Measurements from ENCODE around the gene PGAP1. TPM values are rescaled to one million over a fixed set of nuclear protein-coding genes. Genes with fewer than 3 reads are reported as not detected.

PGAP1 gene, protein sequence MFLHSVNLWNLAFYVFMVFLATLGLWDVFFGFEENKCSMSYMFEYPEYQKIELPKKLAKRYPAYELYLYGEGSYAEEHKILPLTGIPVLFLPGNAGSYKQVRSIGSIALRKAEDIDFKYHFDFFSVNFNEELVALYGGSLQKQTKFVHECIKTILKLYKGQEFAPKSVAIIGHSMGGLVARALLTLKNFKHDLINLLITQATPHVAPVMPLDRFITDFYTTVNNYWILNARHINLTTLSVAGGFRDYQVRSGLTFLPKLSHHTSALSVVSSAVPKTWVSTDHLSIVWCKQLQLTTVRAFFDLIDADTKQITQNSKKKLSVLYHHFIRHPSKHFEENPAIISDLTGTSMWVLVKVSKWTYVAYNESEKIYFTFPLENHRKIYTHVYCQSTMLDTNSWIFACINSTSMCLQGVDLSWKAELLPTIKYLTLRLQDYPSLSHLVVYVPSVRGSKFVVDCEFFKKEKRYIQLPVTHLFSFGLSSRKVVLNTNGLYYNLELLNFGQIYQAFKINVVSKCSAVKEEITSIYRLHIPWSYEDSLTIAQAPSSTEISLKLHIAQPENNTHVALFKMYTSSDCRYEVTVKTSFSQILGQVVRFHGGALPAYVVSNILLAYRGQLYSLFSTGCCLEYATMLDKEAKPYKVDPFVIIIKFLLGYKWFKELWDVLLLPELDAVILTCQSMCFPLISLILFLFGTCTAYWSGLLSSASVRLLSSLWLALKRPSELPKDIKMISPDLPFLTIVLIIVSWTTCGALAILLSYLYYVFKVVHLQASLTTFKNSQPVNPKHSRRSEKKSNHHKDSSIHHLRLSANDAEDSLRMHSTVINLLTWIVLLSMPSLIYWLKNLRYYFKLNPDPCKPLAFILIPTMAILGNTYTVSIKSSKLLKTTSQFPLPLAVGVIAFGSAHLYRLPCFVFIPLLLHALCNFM
- 1 to 10 TPM; 5.7 to 7.5 (median 6.5) TPM for total RNA-seq

DNA sequence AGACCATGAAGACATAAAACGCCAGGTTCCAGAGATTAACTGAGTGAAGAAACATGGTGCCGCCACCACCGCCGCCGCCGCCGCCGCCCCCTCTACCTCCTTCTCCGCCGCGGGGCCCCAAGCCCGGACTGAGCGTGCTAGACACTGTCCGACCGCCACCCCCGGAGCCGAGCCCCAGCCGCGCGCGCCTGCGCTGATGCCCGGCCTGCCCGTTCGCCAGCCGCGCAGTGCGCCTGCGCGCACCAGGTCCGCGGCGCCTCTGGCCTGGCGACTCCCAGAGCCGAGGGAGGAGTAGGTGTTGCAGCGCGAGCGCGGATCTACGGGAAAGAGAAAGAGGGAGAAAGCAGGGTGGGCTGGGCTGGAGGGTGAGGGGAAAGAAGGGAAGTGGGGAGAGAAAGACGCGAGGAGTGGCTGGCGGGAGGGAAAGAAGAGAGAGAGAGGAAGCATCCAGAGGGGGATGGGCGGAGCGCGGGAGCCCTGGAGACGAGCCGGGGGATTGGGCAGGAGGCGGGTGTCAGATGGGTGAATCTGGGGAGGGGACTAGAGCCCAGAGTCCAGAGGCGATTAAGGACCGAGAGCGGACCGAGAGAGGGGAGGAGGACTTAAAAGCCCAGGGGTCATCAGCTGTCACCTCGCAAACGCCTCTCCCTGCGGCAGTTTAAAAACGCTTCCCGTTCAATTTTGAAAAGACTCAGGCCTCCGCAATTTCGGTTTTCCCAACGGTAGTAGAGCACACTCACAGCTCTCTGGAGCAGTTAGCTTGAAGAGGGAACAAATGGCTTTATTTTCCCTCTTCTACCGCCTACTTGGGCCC is at the start of gene PGAP1:
PGAP1 (minus strand) TSS at position 146 of the 814 bp plus-strand sequence; CDS start at position 55, 91 bp downstream.
- peak; percentile 84 to 86 for ATAC-seq
- H3K4me1 Mint-ChIP-seq (ENCODE audit: low read depth): peaks cover 41% of the 10 kb centered on the region
- no peaks in the 10 kb centered on the region for H3K27me3 Mint-ChIP-seq (ENCODE audit: low read depth)
- no peaks in the 10 kb centered on the region for H3K36me3 Mint-ChIP-seq (ENCODE audit: insufficient read depth)
- peak within 1 kb of the TSS; percentile 99 for H3K4me3 Mint-ChIP-seq
- no peaks in the 10 kb centered on the region for H3K9me3 Mint-ChIP-seq
- peak; percentile 72 for DNase-seq

DNA sequence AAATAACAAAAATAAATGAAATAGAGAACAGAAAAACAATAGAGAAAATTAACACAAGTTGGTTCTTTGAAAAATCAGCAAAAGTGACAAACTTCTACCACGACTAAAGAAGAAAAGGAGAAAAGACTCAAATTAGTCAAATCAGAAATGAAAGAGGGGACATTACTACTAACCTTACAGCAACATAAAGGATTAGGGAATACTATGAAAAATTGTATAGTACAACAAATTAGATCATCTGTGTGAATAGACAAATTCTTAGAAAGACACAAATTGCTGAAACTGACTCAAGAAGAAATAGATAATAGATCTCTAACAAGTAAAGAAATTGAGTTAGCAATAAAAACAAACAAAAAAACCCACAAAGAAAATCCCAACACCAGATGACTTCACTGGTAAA is 48.5 kb upstream of the PGAP1 start:
- no peaks in the 10 kb centered on the region for H3K4me1 Mint-ChIP-seq (ENCODE audit: low read depth)
- no peaks in the 10 kb centered on the region for H3K36me3 Mint-ChIP-seq (ENCODE audit: insufficient read depth)
- H3K9me3 Mint-ChIP-seq: peaks cover 6% of the 10 kb centered on the region
- DNase-seq: no peak
- H3K27me3 Mint-ChIP-seq (ENCODE audit: low read depth): no peaks in the 10 kb centered on the region
- ATAC-seq: no peak
- H3K4me3 Mint-ChIP-seq: no peak overlapping the region

DNA sequence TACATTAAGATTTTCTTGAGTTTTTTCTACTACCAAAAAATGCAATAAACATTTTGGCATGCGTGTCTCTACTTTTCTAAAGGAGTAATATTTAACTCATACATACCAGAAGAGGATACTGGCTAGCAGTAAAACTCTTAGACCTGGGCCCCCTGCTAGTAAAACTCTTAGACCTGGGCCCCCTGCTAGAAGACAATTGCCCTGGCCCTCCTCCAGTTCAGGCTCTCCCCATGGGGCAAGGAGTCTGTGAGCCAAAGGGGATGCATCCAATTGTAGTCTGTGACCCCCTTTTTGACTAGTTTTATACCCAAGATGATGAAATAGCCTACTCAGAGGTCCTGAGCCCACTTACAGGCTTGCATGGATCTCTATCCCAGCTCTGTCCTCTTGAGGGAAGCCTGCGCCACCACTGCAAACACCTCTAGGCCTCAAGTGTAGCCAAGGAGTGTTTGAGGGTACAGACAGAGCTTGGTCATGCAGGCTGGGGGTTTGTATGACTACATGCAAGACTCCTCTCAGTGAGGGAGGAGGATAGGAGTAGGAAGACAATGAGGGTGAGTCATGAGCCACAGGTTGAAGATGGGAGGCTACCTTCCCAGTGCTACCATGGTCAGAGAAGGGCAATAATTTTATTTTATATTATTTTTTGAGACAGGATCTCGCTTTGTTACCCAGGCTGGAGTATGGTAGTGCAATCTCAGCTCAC is 45.2 kb upstream of the PGAP1 start:
- ATAC-seq (peak; percentile 60 to 82), DNase-seq (no peak)
- Mint-ChIP-seq H3K27me3 (ENCODE audit: low read depth) (no peaks in the 10 kb centered on the region), H3K4me1 (ENCODE audit: low read depth) (no peaks in the 10 kb centered on the region), H3K36me3 (ENCODE audit: insufficient read depth) (peaks cover 5% of the 10 kb centered on the region), H3K4me3 (no peak overlapping the region), H3K9me3 (peaks cover 3% of the 10 kb centered on the region)

DNA sequence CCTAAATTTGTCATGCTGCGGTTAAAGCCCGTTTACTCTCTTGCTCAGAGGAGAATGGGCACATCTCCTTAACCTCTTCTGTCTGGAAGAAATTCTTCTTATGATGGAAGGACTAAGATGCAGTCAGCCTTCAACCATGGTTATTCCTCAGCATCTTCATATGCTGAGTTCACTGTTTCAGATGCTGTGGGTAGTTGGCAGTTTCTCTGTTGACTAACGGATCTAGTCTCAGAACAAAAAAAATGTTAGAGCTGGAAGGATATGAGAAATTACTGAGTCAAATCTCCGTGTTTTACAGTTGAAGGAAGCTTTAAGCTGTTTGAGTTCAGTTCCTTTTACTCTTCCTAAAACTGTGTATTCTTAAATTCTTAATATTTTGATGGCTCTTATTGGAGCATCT is 43.6 kb upstream of the PGAP1 start:
- Mint-ChIP-seq H3K4me3 (no peak overlapping the region), H3K36me3 (ENCODE audit: insufficient read depth) (peaks cover 5% of the 10 kb centered on the region), H3K27me3 (ENCODE audit: low read depth) (no peaks in the 10 kb centered on the region), H3K4me1 (ENCODE audit: low read depth) (no peaks in the 10 kb centered on the region), H3K9me3 (peaks cover 3% of the 10 kb centered on the region)
- DNase-seq: no peak
- no peak for ATAC-seq

DNA sequence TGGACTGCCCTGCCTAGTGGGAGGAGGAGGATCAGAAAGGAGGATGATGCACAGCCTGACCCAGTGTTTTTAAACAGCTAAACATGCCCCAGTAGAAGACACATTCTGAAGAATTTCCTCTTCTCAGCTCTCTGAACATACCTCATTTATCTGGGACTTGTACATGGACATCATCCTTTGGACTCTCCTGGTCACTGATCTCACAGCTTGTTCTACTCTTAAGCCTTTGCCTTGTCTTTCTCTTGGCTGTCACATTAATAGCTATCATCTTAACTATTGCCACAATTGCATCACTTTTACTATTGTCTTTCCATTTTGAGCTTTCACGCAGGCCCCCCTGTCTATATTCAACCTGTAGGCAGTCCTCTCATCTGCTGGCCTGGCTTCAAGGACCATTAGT is 42.0 kb upstream of the PGAP1 start:
- no peak overlapping the region for H3K4me3 Mint-ChIP-seq
- H3K9me3 Mint-ChIP-seq: peaks cover 3% of the 10 kb centered on the region
- ATAC-seq: no peak
- no peak for DNase-seq
- H3K4me1 Mint-ChIP-seq (ENCODE audit: low read depth): no peaks in the 10 kb centered on the region
- peaks cover 5% of the 10 kb centered on the region for H3K36me3 Mint-ChIP-seq (ENCODE audit: insufficient read depth)
- no peaks in the 10 kb centered on the region for H3K27me3 Mint-ChIP-seq (ENCODE audit: low read depth)

DNA sequence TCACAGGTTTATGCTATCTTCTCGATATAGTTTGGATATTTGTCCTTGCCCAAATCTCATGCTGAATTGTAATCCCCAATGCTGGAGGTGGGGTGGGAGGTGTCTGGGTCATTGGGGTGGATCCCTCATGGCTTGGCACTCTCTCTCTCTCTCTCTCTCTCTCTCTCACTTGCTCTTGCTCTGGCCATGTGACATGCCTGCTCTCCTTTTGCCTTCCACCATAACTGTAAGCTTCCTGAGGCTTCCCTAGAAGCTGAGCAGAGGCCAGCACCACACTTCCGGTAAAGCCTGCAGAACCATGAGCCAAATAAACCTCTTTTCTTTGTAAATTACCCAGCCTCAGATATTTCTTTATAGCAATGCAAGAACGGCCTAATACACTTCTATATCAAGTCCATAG is 41.3 kb upstream of the PGAP1 start:
- no peak overlapping the region for H3K4me3 Mint-ChIP-seq
- DNase-seq: no peak
- peaks cover 3% of the 10 kb centered on the region for H3K9me3 Mint-ChIP-seq
- no peaks in the 10 kb centered on the region for H3K27me3 Mint-ChIP-seq (ENCODE audit: low read depth)
- no peak for ATAC-seq
- peaks cover 5% of the 10 kb centered on the region for H3K4me1 Mint-ChIP-seq (ENCODE audit: low read depth)
- H3K36me3 Mint-ChIP-seq (ENCODE audit: insufficient read depth): peaks cover 5% of the 10 kb centered on the region

DNA sequence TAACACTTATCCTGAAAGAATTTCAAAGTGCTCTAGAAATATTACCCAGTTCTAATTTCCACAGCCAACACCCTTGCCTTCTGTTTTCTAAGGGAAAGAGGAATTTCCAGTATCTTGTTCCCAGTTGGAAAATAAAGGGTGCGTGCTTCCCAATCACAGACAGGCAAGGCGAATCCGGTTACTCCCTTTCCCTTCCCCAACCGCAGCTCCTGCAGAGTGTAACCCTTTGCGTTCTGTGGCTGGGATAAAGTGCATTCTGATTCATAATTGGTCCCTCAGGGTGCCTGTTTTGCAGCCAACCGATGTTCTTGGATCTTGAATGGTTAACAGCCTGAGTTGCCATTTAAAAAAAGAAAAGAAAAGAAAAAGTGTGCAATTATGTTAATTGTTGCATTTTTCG is 40.6 kb upstream of the PGAP1 start:
- ATAC-seq (no peak), DNase-seq (no peak)
- Mint-ChIP-seq H3K4me3 (no peak overlapping the region), H3K4me1 (ENCODE audit: low read depth) (peaks cover 10% of the 10 kb centered on the region), H3K9me3 (peaks cover 3% of the 10 kb centered on the region), H3K36me3 (ENCODE audit: insufficient read depth) (peaks cover 8% of the 10 kb centered on the region), H3K27me3 (ENCODE audit: low read depth) (no peaks in the 10 kb centered on the region)

DNA sequence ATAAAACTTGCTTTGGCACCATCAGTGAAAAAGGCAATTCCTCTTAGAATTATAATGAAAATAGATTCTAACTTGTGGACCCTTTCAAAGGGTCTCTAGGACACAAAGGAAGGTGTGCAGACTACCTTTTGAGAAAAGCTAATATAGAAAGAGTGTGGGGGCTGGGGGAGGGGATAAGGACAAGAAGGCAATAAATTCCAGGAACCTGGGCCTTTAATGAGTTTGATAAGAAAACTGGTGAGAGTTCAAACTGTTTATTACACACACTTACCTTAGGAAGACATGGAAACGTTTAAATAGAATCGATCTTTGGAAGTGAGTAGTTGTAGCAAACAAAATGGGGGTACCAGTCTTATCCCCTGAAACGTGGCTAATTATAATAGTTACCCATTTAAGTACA is 39.6 kb upstream of the PGAP1 start:
- peaks cover 8% of the 10 kb centered on the region for H3K36me3 Mint-ChIP-seq (ENCODE audit: insufficient read depth)
- H3K4me3 Mint-ChIP-seq: no peak overlapping the region
- ATAC-seq (no peak), DNase-seq (no peak)
- H3K27me3 Mint-ChIP-seq (ENCODE audit: low read depth): no peaks in the 10 kb centered on the region
- H3K9me3 Mint-ChIP-seq: peaks cover 3% of the 10 kb centered on the region
- H3K4me1 Mint-ChIP-seq (ENCODE audit: low read depth): peaks cover 18% of the 10 kb centered on the region

DNA sequence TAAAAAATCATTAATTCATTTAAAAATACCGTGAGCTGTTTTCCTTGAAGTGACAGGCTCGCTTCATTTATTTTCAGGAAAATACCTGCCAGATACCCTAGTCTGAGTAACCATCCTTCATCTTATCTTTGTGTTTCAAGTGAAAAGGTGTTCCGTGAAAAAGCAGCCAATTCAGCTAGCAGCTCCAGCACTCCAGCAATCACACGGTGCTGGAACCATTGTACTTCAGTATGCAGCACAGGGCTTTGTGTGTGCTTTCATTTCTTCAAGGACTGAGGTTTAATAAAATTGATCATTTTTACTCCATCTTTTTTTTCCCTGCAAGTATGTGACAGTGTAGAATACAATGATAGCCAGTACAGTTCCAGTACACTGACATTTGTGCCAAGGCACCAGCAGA is 39.1 kb upstream of the PGAP1 start:
- DNase-seq (no peak), ATAC-seq (no peak)
- Mint-ChIP-seq H3K4me3 (no peak overlapping the region), H3K27me3 (ENCODE audit: low read depth) (no peaks in the 10 kb centered on the region), H3K36me3 (ENCODE audit: insufficient read depth) (peaks cover 8% of the 10 kb centered on the region), H3K9me3 (peaks cover 3% of the 10 kb centered on the region), H3K4me1 (ENCODE audit: low read depth) (peaks cover 18% of the 10 kb centered on the region)

DNA sequence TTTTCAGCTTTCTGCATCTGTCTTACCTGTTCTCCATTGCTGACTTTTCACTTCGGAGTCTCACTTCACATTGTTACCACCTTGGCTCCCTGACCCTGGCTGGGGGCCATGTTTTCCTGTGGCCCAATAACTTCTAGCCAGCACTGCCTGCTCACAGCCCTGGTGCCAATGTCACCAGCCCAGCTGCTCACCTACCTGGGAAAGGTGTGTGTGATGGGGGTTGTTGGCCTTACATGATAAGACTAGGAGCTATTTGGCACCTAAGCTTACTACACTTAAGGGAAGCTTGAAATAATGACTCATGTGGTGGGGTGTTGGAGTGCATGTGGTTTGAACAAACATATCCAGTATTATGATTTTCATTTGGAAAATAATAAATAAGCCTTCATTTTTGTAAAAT is 37.5 kb upstream of the PGAP1 start:
- Mint-ChIP-seq H3K36me3 (ENCODE audit: insufficient read depth) (peaks cover 8% of the 10 kb centered on the region), H3K4me1 (ENCODE audit: low read depth) (peaks cover 18% of the 10 kb centered on the region), H3K27me3 (ENCODE audit: low read depth) (no peaks in the 10 kb centered on the region), H3K4me3 (no peak overlapping the region), H3K9me3 (peaks cover 3% of the 10 kb centered on the region)
- DNase-seq: no peak
- ATAC-seq: no peak

DNA sequence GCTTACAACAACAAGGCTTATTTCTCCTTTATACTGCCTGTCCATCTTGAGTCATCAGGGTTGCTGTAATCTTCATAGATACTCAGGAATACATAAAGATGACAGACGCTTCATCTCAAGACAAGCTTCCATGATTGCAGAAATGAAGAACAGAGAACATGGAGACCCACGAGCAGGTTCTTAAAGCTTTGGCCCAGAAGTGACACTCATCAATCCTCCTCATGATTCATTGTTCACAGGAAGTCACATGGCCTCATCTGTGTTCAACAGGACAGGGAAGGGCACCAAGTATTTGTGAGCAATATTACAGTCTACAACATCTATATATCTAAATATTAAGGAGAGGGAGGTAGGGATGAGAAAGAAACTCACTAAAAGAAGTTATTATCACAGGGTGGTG is 36.5 kb upstream of the PGAP1 start:
- Mint-ChIP-seq H3K4me1 (ENCODE audit: low read depth) (peaks cover 18% of the 10 kb centered on the region), H3K27me3 (ENCODE audit: low read depth) (no peaks in the 10 kb centered on the region), H3K9me3 (peaks cover 3% of the 10 kb centered on the region), H3K4me3 (no peak overlapping the region), H3K36me3 (ENCODE audit: insufficient read depth) (peaks cover 5% of the 10 kb centered on the region)
- DNase-seq (no peak), ATAC-seq (peak; percentile 56 to 67)

DNA sequence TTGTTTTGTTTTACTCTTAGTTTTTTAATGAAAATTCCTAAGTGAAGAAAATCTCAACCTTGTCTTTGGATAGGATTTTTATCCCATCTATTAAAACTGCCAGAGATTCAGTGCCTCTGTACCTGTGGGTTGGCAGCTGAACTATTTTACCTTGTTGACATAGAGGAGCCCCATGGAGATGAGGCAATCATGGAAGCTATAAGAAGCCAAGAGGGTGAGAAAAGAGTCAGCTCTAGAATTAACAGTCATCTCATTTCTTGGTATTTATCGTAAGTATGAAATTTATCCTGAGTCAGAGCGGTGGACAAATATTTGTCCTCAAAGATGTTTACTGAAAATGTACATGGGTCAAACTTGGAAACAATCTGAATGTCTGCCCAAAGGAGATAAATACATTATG is 35.8 kb upstream of the PGAP1 start:
- Mint-ChIP-seq H3K36me3 (ENCODE audit: insufficient read depth) (peaks cover 3% of the 10 kb centered on the region), H3K4me3 (no peak overlapping the region), H3K9me3 (no peaks in the 10 kb centered on the region), H3K27me3 (ENCODE audit: low read depth) (no peaks in the 10 kb centered on the region), H3K4me1 (ENCODE audit: low read depth) (peaks cover 18% of the 10 kb centered on the region)
- peak; percentile 48 to 59 for ATAC-seq
- no peak for DNase-seq

DNA sequence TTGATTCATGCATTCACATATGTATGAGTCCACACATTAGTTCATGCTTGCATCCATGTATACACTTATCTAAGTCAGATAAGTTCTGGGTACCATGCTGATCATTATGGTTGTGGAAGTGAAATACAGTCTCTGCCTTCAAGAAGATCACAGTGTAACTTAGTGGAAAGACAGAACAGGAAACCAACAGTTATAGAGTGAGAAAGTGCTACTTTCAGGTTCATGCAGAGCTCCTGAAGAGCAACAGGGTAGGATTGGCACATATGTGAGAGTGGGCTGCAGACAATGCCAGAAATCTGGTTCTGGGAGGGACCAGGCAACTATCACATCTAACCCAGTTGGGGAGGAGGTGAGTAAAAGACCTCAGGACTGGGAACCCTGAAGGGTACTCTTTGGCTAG is 35.4 kb upstream of the PGAP1 start:
- DNase-seq (no peak), ATAC-seq (peak; percentile 80 to 84)
- Mint-ChIP-seq H3K36me3 (ENCODE audit: insufficient read depth) (peaks cover 3% of the 10 kb centered on the region), H3K4me3 (no peak overlapping the region), H3K9me3 (no peaks in the 10 kb centered on the region), H3K27me3 (ENCODE audit: low read depth) (no peaks in the 10 kb centered on the region), H3K4me1 (ENCODE audit: low read depth) (peaks cover 18% of the 10 kb centered on the region)

All from activated T-cell treated with anti-CD3 and anti-CD28 coated beads, Interleukin-2, amount 50 U/mL, for 4 hours (primary cell).